Left lung (tissue), 10 donors: ENCODE measurements around the gene MOSMO. TPM values are rescaled to one million over a fixed set of nuclear protein-coding genes. Genes with fewer than 3 reads are reported as not detected.
A peak's percentile ranks its signal among the peaks of the same experiment; 100 is the strongest.

ENCODE experiments used
- ATAC-seq: fragments of 200-7000 bp; cut with Tn5 transposase; one replicate; pipeline ENCODE4 v1.9.1; 2020; ENCODE audit warnings: moderate library complexity
- DNase-seq, 4 donors: peaks; one replicate each; pipeline ENCODE4 v3.0.0-alpha.2; 2013 to 2020
- H3K27ac ChIP-seq, 2 donors: fragments of 200-600 bp; sonication (generic) in 1 of 2; one replicate each; pipeline versions ENCODE4 v1.5.0 to v1.8.0; 2020 to 2021
- H3K27me3 ChIP-seq, 2 donors: fragments of 200-600 bp; sonication (generic) in 1 of 2; one replicate each; pipeline versions ENCODE4 v1.5.0 to v1.8.0; 2020 to 2021
- H3K36me3 ChIP-seq, 2 donors: fragments of 200-600 bp; sonication (generic) in 1 of 2; one replicate each; pipeline versions ENCODE4 v1.5.0 to v1.8.0; 2020 to 2021
- H3K4me1 ChIP-seq, 2 donors: fragments of 200-600 bp; one replicate each; pipeline ENCODE4 v1.8.0; 2021
- H3K4me3 ChIP-seq, 2 donors: fragments of 200-600 bp; sonication (generic) in 1 of 2; one replicate each; pipeline versions ENCODE4 v1.5.0 to v1.8.0; 2020 to 2021; ENCODE audit warnings: mild to moderate bottlenecking in 1 of 2
- H3K9me3 ChIP-seq, 2 donors: fragments of 200-600 bp; sonication (generic) in 1 of 2; one replicate each; pipeline versions ENCODE4 v1.5.0 to v1.8.0; 2020 to 2021
- intact Hi-C, 2 donors: fragments of 100-400 bp; cut with DNase I; formaldehyde crosslinking; loops; one replicate each; pipeline versions ENCODE4 v1.11.2 to v1.14.2; 2022
- polyA plus RNA-seq, 6 donors: library from polyadenylated mRNA; unstranded; fragments of 120-200 nt; gene quantifications; one replicate each; pipeline ENCODE4 v1.2.1, GENCODE V29; 2013; ENCODE audit not compliant: insufficient read length in 6 of 6
- total RNA-seq, 2 donors: library from RNA; stranded (reverse); fragmentation: NEBNext Ultra II Directional; extraction: Animal tissue kit (Norgen Biotek cat#: 25700); gene quantifications; one replicate each; pipeline ENCODE4 v1.2.1, GENCODE V29; 2021
- TF ChIP-seq, protein P1 (sequence below), 2 donors: fragments of 200-600 bp; sonication (generic) in 1 of 2; IDR thresholded peaks; one replicate each; pipeline versions ENCODE4 v1.5.0 to v1.8.0; 2021; ENCODE audit warnings: antibody characterized with exemption in 2 of 2
- donor health status: DM: no; HTN: yes; CAD: no.
- donor health status: DM: no; HTN: no; CAD: no.

The MOSMO gene
- total and polyA plus RNA-seq, 8 donors, result 11.7 to 31.0 (median 26.9) TPM

DNA sequence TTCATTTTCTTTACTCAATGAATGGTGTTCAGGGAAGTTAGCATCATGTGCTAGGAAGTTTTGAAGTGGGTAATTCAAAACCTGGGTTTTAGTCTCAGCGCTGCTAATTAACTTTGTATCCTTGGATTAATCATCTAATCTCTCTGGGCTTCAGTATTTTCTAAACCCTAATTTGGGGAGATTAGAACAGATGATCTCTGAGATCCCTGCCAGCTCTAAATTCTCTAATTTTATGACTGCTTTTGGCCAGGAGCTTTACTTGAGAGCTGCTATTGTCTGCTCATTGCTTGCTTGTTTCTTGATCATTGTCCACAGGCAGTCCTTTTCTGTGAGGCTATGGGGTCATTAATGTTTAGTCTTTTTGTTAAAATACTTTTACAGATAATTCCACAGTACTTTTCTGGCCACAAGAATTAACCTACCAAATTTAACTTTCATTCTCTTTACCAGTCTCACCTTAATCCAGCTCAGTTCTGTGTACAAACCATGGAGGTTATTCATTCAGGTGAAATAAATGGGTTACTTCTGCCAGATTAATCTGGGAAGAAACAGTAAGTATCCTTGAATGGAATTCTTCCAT, 56.1 kb downstream of the MOSMO start:
- intact Hi-C loops, result no loop called here
- Histone ChIP-seq H3K36me3 (no peaks in the 10 kb centered on the region), H3K27ac (no peak overlapping the region), H3K4me1 (no peaks in the 10 kb centered on the region), H3K9me3 (peaks cover 0 to 4% of the 10 kb centered on the region in 2 donors), H3K27me3 (no peaks in the 10 kb centered on the region), H3K4me3 (no peak overlapping the region)
- ATAC-seq (no peak), DNase-seq (no peak)
- TF ChIP-seq, protein P1, sequence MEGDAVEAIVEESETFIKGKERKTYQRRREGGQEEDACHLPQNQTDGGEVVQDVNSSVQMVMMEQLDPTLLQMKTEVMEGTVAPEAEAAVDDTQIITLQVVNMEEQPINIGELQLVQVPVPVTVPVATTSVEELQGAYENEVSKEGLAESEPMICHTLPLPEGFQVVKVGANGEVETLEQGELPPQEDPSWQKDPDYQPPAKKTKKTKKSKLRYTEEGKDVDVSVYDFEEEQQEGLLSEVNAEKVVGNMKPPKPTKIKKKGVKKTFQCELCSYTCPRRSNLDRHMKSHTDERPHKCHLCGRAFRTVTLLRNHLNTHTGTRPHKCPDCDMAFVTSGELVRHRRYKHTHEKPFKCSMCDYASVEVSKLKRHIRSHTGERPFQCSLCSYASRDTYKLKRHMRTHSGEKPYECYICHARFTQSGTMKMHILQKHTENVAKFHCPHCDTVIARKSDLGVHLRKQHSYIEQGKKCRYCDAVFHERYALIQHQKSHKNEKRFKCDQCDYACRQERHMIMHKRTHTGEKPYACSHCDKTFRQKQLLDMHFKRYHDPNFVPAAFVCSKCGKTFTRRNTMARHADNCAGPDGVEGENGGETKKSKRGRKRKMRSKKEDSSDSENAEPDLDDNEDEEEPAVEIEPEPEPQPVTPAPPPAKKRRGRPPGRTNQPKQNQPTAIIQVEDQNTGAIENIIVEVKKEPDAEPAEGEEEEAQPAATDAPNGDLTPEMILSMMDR (IDR thresholded peaks at IDR 0.05), result no peak

DNA sequence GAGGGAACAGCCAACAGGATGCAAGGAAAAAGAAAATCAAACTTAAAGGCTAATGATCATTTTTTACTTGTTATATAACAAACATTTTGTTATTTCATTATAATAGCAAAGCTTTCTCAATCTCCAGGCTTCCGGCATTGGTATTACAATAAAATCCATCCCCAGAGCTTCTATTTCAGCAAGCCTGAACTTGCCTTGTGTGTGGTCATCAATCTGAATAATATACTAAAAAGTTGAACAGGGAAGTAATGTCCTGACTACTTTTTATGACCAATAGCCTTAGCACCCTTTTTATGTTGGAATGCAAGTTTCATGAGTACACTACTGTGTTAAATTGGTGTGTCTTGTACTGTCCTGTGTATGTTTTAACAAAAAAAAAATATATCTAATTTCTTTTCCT, 57.3 kb downstream of the MOSMO start:
- H3K36me3 ChIP-seq, result no peaks in the 10 kb centered on the region
- peaks cover 0 to 4% of the 10 kb centered on the region in 2 donors for H3K9me3 ChIP-seq
- H3K4me3 ChIP-seq, result no peak overlapping the region
- no peak for ATAC-seq
- TF ChIP-seq, protein P1 (IDR thresholded peaks at IDR 0.05), result no peak
- intact Hi-C loops, result no loop called here
- no peaks in the 10 kb centered on the region for H3K27me3 ChIP-seq
- no peak overlapping the region for H3K27ac ChIP-seq
- no peaks in the 10 kb centered on the region for H3K4me1 ChIP-seq
- no peak for DNase-seq

DNA sequence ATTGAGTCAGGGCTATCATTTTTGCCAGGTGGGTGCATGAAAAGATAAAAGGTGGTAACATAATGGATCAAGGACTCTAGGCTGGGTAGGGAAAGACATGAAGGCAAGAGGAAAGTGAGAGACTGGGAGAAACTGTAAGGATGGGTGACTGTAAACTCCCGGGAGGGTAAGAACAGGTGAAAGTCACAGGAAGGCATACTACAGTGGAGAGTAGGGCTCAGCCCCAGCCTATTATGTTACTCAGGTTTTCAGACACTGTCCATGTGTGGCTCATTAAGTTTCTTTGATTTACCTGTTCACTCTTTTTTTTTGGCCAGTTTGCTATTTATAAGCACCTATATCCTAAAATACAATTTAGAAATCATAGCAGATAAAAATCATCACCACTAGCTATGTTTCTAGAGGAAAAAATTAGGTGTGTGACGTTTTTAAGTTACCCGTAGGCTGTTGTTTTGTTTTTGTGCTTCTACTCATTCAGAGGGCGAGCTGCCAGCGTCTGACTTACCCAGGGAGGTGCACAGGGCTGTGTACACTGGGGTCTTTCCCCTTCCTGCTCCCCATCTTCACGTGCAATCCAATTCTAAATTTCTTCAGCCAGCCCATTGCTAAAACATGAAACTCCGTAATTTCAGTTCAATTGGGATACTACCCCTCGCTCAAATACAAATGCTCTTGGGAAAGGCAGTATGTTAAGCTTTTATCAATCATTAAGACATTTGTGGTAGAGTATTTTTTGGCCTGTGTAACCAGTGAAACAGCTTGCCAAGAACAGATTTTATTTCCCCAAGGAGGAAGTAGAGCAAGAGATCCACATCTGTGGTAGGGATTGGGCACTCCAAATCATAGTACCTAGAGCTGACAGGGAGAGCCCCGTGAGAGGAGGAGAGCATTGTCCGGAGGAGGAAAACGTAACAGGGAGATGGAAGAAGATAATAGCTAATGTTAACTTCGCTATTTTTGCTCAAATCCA, 62.7 kb downstream of the MOSMO start:
- Histone ChIP-seq H3K36me3 (no peaks in the 10 kb centered on the region), H3K4me1 (no peaks in the 10 kb centered on the region), H3K9me3 (peaks cover 0 to 4% of the 10 kb centered on the region in 2 donors), H3K4me3 (no peak overlapping the region), H3K27ac (no peak overlapping the region), H3K27me3 (no peaks in the 10 kb centered on the region)
- DNase-seq, result peak in 1 of 4 donors; percentile 34
- intact Hi-C loops, result no loop called here
- no peak for ATAC-seq
- TF ChIP-seq, protein P1 (IDR thresholded peaks at IDR 0.05), result no peak

DNA sequence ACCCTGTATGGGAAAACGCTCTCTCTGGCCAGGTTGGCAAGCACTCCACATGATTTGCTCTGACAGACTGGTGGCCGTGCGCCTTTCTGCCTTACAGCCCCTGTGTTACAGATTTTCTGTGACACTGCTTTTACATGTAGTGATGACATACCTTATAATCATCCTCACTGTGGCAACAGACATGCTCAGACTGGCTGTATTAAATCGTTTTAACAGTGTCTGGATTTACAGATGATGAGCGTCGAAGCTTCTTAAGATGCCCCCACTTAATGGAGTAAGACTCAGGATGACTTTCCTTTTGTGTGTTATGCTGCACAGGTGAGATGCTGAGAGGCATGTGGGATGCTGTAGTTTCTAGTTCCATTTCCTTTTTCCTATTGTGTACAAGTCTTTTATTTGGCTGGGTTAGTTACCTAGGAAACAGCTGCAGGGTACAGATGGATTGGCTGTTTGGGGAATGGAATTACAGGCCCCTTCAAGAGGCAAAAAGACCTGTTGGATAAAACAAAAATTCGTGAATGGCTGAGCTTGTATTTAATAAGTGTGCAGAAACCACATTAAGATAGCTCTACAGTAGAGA, 63.5 kb downstream of the MOSMO start:
- intact Hi-C loops, result no loop called here
- DNase-seq (no peak), ATAC-seq (no peak)
- Histone ChIP-seq H3K27ac (no peak overlapping the region), H3K36me3 (peaks cover 0 to 6% of the 10 kb centered on the region in 2 donors), H3K9me3 (peaks cover 0 to 4% of the 10 kb centered on the region in 2 donors), H3K27me3 (no peaks in the 10 kb centered on the region), H3K4me1 (no peaks in the 10 kb centered on the region), H3K4me3 (no peak overlapping the region)
- TF ChIP-seq, protein P1 (IDR thresholded peaks at IDR 0.05), result no peak

DNA sequence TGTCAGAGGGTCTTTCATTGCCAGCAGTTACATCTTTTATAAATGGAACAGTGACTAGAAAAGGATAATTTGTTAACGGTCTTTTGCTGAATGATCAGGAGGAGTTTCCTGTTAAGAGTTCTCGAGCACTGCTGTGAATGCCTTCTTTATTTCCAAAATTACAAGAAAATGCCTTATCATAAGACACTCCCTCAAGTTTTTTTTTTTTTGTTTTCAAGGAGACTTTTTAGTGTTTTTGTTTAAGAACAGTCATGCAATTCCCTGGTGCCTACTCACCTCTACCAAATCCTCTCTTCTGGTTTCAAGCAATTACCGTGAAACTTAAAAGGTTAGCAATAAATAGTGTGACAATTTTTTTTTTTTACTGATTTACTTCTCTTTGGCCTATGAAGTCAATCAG, 65.4 kb downstream of the MOSMO start:
- peaks cover 0 to 6% of the 10 kb centered on the region in 2 donors for H3K36me3 ChIP-seq
- no peaks in the 10 kb centered on the region for H3K9me3 ChIP-seq
- intact Hi-C loops, result no loop called here
- H3K4me1 ChIP-seq, result no peaks in the 10 kb centered on the region
- DNase-seq (no peak), ATAC-seq (no peak)
- H3K27ac ChIP-seq, result no peak overlapping the region
- H3K27me3 ChIP-seq, result no peaks in the 10 kb centered on the region
- H3K4me3 ChIP-seq, result no peak overlapping the region
- TF ChIP-seq, protein P1 (IDR thresholded peaks at IDR 0.05), result no peak
